Muscle layer of duodenum (tissue), 2 donors: ENCODE results near the gene COX17.
A peak's percentile ranks its signal among the peaks of the same experiment; 100 is the strongest.

ENCODE experiments used
- H3K27ac ChIP-seq: one replicate; pipeline ENCODE4 v1.7.0; 2013; ENCODE audit warnings: mild to moderate bottlenecking, low read length
- H3K27me3 ChIP-seq: one replicate; pipeline ENCODE4 v1.7.0; 2013; ENCODE audit warnings: low read depth, mild to moderate bottlenecking, control low read depth, low read length
- H3K36me3 ChIP-seq, 2 donors: one replicate each; pipeline ENCODE4 v1.7.0; 2013; ENCODE audit warnings: low read length in 2 of 2, control low read depth in 1 of 2, mild to moderate bottlenecking in 1 of 2; ENCODE audit not compliant: insufficient read depth in 2 of 2, control insufficient read depth in 1 of 2
- H3K4me1 ChIP-seq, 2 donors: one replicate each; pipeline ENCODE4 v1.7.0; 2013; ENCODE audit warnings: low read length in 2 of 2, mild to moderate bottlenecking in 2 of 2, control low read depth in 1 of 2, moderate library complexity in 1 of 2; ENCODE audit not compliant: insufficient read depth in 2 of 2, control insufficient read depth in 1 of 2
- H3K4me3 ChIP-seq, 2 donors: one replicate each; pipeline ENCODE4 v1.7.0; 2013; ENCODE audit warnings: low read length in 2 of 2, low read depth in 1 of 2, mild to moderate bottlenecking in 1 of 2
- H3K9me3 ChIP-seq, 2 donors: one replicate each; pipeline ENCODE4 v1.7.0; 2013; ENCODE audit warnings: low read length in 2 of 2, control low read depth in 1 of 2, mild to moderate bottlenecking in 1 of 2; ENCODE audit not compliant: control insufficient read depth in 1 of 2
- donor health status: healthy.

Gene COX17

GRCh38 chr3:119672776-119673175, 4.4 kb downstream of the COX17 start:
- H3K4me3 ChIP-seq: no peak overlapping the region
- peaks cover 8% of the 10 kb centered on the region in 2 donors for H3K4me1 ChIP-seq
- no peak overlapping the region for H3K27ac ChIP-seq
- peaks cover 23 to 28% of the 10 kb centered on the region in 2 donors for H3K36me3 ChIP-seq
- H3K27me3 ChIP-seq: no peaks in the 10 kb centered on the region
- H3K9me3 ChIP-seq: no peaks in the 10 kb centered on the region

GRCh38 chr3:119669906-119670570, 7.2 kb downstream of the COX17 start:
- no peak overlapping the region for H3K4me3 ChIP-seq
- peaks cover 23 to 28% of the 10 kb centered on the region in 2 donors for H3K36me3 ChIP-seq
- no peak overlapping the region for H3K27ac ChIP-seq
- H3K27me3 ChIP-seq: no peaks in the 10 kb centered on the region
- no peaks in the 10 kb centered on the region for H3K4me1 ChIP-seq
- no peaks in the 10 kb centered on the region for H3K9me3 ChIP-seq

- H3K4me3 ChIP-seq: no peak overlapping the region
- H3K9me3 ChIP-seq: no peaks in the 10 kb centered on the region
- H3K36me3 ChIP-seq: peaks cover 5% of the 10 kb centered on the region in 2 donors
- H3K27ac ChIP-seq: no peak overlapping the region
- H3K27me3 ChIP-seq: no peaks in the 10 kb centered on the region
- H3K4me1 ChIP-seq: peaks cover 0 to 11% of the 10 kb centered on the region in 2 donors
These were observed 11.1 kb downstream of the COX17 start for GRCh38 chr3:119665954-119666559.

- Histone ChIP-seq H3K4me3 (no peak overlapping the region), H3K27me3 (no peaks in the 10 kb centered on the region), H3K9me3 (no peaks in the 10 kb centered on the region), H3K36me3 (peaks cover 3 to 5% of the 10 kb centered on the region in 2 donors), H3K27ac (peak overlapping the region; percentile 81), H3K4me1 (peaks cover 0 to 12% of the 10 kb centered on the region in 2 donors)
These were observed 12.3 kb downstream of the COX17 start for GRCh38 chr3:119664850-119665379.

GRCh38 chr3:119664370-119664769, 12.8 kb downstream of the COX17 start:
- Histone ChIP-seq H3K27ac (peak overlapping the region; percentile 81), H3K27me3 (no peaks in the 10 kb centered on the region), H3K9me3 (no peaks in the 10 kb centered on the region), H3K4me1 (peaks cover 0 to 12% of the 10 kb centered on the region in 2 donors), H3K36me3 (peaks cover 3 to 4% of the 10 kb centered on the region in 2 donors), H3K4me3 (no peak overlapping the region)

GRCh38 chr3:119663885-119664284, 13.3 kb downstream of the COX17 start:
- peaks cover 0 to 12% of the 10 kb centered on the region in 2 donors for H3K4me1 ChIP-seq
- peaks cover 0 to 3% of the 10 kb centered on the region in 2 donors for H3K36me3 ChIP-seq
- no peaks in the 10 kb centered on the region for H3K27me3 ChIP-seq
- H3K9me3 ChIP-seq: no peaks in the 10 kb centered on the region
- no peak overlapping the region for H3K4me3 ChIP-seq
- H3K27ac ChIP-seq: peak overlapping the region; percentile 81

- no peaks in the 10 kb centered on the region for H3K27me3 ChIP-seq
- no peaks in the 10 kb centered on the region for H3K9me3 ChIP-seq
- no peaks in the 10 kb centered on the region for H3K36me3 ChIP-seq
- H3K4me3 ChIP-seq: no peak overlapping the region
- H3K27ac ChIP-seq: peak overlapping the region; percentile 81
- peaks cover 0 to 12% of the 10 kb centered on the region in 2 donors for H3K4me1 ChIP-seq
These were observed 14.4 kb downstream of the COX17 start for GRCh38 chr3:119662604-119663373.

GRCh38 chr3:119660474-119661440, 16.4 kb downstream of the COX17 start, which contains the start of gene POPDC2:
POPDC2 (minus strand) TSS chr3:119660589; CDS start chr3:119660423, 166 bp downstream.
- H3K4me1 ChIP-seq: peaks cover 0 to 12% of the 10 kb centered on the region in 2 donors
- H3K27me3 ChIP-seq: no peaks in the 10 kb centered on the region
- H3K9me3 ChIP-seq: no peaks in the 10 kb centered on the region
- H3K36me3 ChIP-seq: peaks cover 0 to 3% of the 10 kb centered on the region in 2 donors
- H3K27ac ChIP-seq: peak within 1 kb of the TSS; percentile 78
- peak within 1 kb of the TSS; percentile 56 to 63 for H3K4me3 ChIP-seq

GRCh38 chr3:119659606-119660291, 17.5 kb downstream of the COX17 start:
- peak overlapping the region; percentile 56 to 63 for H3K4me3 ChIP-seq
- no peaks in the 10 kb centered on the region for H3K9me3 ChIP-seq
- peaks cover 0 to 3% of the 10 kb centered on the region in 2 donors for H3K36me3 ChIP-seq
- H3K27ac ChIP-seq: peak overlapping the region; percentile 78
- no peaks in the 10 kb centered on the region for H3K27me3 ChIP-seq
- peaks cover 0 to 12% of the 10 kb centered on the region in 2 donors for H3K4me1 ChIP-seq

- no peaks in the 10 kb centered on the region for H3K9me3 ChIP-seq
- H3K27ac ChIP-seq: peak overlapping the region; percentile 78
- peaks cover 0 to 12% of the 10 kb centered on the region in 2 donors for H3K4me1 ChIP-seq
- peaks cover 0 to 6% of the 10 kb centered on the region in 2 donors for H3K36me3 ChIP-seq
- H3K27me3 ChIP-seq: no peaks in the 10 kb centered on the region
- H3K4me3 ChIP-seq: peak overlapping the region; percentile 56 to 63
These were observed 18.2 kb downstream of the COX17 start for GRCh38 chr3:119658994-119659393.
